NCI-H146 treated with DMSO at 0.1 percent for 48 hours (cell line): ENCODE data around the gene PSTPIP2.

Source experiments
- DNase-seq: peaks from one replicate; lab custom pipeline; 2025; ENCODE audit not compliant: unreplicated experiment; lab: John Stamatoyannopoulos, UW

PSTPIP2 gene

GRCh38 chr18:46040033-46040746 lies 31.9 kb downstream of the PSTPIP2 start:
- no peak for DNase-seq

GRCh38 chr18:46037512-46038305 lies 34.4 kb downstream of the PSTPIP2 start:
- no peak for DNase-seq

GRCh38 chr18:46035696-46036680 lies 36.1 kb downstream of the PSTPIP2 start:
- DNase-seq, result no peak

- DNase-seq, result no peak
These were observed 37.8 kb downstream of the PSTPIP2 start for GRCh38 chr18:46034230-46034629.

- DNase-seq, result no peak
These were observed 40.3 kb downstream of the PSTPIP2 start for GRCh38 chr18:46031741-46032140.

GRCh38 chr18:46028536-46028891 lies 43.5 kb downstream of the PSTPIP2 start:
- no peak for DNase-seq

GRCh38 chr18:46019936-46020335 lies 52.1 kb downstream of the PSTPIP2 start:
- no peak for DNase-seq

- no peak for DNase-seq
These were observed 58.4 kb downstream of the PSTPIP2 start for GRCh38 chr18:46013484-46014189.

GRCh38 chr18:46010676-46011075 lies 61.4 kb downstream of the PSTPIP2 start:
- DNase-seq, result no peak

- no peak for DNase-seq
These were observed 62.0 kb downstream of the PSTPIP2 start for GRCh38 chr18:46010050-46010449.

- DNase-seq, result no peak
These were observed 62.8 kb downstream of the PSTPIP2 start for GRCh38 chr18:46009125-46009840.

- DNase-seq, result no peak
These were observed 63.5 kb downstream of the PSTPIP2 start for GRCh38 chr18:46008531-46008930.

- no peak for DNase-seq
These were observed 64.9 kb downstream of the PSTPIP2 start for GRCh38 chr18:46007165-46007564.

GRCh38 chr18:46002934-46003333 lies 69.1 kb downstream of the PSTPIP2 start:
- no peak for DNase-seq

GRCh38 chr18:46001892-46002291 lies 70.2 kb downstream of the PSTPIP2 start:
- no peak for DNase-seq

GRCh38 chr18:46001074-46001473 lies 71.0 kb downstream of the PSTPIP2 start:
- DNase-seq, result no peak

GRCh38 chr18:45999536-45999935 lies 72.5 kb downstream of the PSTPIP2 start:
- DNase-seq, result no peak

GRCh38 chr18:45998244-45998643 lies 73.8 kb downstream of the PSTPIP2 start:
- no peak for DNase-seq

- no peak for DNase-seq
These were observed 74.3 kb downstream of the PSTPIP2 start for GRCh38 chr18:45997700-45998151.

GRCh38 chr18:45995461-45995860 lies 76.6 kb downstream of the PSTPIP2 start:
- no peak for DNase-seq
